Right kidney (tissue), 1 donor: ENCODE data around the gene MKNK2.

Experiments
- DNase-seq: peaks from one replicate; pipeline ENCODE4 v3.0.0-alpha.2; 2016

Gene MKNK2

DNA sequence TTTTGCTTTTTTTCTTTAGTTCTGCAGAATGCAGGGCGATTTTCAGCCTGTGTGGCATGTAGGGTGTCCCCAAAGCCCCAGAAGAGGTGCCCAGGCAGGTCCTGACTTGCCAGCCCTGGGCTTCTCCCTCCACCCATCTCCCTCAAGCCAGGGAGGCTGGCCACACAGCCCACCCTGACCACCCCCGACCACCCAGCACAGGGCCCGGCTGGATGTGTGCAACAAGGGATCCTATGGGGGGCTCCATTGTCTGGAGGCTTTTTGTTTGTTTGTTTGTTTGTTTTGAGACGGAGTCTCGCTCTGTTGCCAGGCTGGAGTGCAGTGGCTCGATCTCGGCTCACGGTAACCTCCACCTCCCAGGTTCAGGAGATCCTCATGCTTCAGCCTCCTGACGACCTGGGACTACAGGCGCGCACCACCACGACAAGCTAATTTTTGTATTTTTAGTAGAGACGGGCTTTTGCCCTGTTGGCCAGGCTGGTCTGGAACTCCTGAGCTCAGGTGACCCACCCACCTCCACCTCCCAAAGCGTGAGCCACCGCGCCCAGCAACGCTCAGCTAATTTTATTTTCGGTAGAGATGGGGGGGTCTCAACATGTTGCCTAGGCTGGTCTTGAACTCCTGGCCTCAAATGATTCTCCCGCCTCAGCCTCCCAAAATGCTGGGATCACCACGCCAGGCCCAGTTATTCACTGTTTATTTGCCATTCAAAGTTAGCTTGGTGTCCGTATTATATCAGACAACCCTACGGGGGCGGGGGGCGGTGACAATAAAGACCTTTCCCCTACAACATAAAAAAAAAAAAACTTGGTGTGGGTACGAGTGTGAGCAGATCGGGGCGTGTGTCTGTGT lies 7.8 kb upstream of the MKNK2 start:
- no peak for DNase-seq

DNA sequence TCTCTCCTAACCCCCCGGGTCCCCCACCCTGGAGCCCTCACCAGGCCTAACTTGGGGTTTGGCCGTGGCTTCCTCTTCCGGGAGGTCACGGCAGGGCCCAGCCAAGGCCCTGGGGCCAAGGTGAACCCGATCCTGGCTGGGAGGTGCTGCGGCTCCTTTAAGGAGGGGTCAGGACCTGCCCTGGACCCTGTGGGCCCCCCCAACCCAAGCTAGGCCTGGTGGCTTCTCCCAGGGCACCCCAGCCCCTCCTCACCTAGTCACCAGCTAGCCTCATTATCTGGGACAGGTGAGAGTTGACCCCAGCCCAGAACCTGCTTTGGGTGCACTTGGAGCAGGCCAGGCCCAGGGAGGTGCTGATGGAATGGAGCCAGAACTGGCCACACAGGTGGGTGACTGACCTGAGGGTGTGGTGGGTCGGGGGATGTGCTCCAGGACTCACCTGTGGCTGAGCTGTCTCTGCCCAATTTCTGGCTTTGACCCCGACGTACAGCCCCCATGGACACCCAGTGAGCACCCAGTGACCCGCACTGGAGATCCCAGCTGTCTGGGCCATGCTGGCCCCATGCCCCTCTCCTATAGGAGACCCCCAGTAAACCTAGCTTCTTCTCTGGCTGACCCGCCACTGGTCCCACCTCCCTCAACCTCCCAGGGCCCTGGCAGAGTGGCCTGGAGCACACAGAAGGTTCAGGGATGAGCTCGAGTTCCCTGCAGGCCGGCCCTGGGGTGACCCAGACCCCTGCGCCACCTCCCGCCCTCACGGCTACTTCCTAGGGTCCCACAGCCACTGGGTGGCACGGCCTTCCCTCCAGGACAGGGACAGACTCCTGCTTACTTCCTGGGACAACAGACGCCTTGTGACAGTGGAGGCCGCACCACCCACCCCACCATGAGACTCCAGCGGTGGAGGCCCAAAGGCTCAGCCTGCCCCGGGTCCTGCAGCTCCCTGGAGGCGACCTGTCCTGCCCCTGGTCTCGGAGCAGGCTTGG lies 6.7 kb upstream of the MKNK2 start:
- no peak for DNase-seq

DNA sequence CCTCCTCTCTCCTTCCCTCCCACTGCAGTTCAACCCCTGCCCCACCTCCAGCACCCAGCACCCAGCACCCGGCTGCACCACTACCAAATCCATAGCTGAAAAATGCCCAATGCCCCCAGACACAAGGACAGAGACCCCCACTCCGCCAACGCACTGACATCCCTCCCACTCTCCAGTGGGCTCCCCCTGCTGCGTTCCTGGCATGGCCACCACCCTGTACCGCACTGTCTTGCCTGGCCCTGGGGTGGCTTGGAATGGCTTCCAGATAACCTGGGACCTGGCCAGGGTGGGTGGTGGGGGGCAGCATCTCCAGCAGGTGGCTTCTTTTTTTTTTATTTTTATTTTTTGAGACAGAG lies 5.8 kb upstream of the MKNK2 start:
- DNase-seq: no peak

DNA sequence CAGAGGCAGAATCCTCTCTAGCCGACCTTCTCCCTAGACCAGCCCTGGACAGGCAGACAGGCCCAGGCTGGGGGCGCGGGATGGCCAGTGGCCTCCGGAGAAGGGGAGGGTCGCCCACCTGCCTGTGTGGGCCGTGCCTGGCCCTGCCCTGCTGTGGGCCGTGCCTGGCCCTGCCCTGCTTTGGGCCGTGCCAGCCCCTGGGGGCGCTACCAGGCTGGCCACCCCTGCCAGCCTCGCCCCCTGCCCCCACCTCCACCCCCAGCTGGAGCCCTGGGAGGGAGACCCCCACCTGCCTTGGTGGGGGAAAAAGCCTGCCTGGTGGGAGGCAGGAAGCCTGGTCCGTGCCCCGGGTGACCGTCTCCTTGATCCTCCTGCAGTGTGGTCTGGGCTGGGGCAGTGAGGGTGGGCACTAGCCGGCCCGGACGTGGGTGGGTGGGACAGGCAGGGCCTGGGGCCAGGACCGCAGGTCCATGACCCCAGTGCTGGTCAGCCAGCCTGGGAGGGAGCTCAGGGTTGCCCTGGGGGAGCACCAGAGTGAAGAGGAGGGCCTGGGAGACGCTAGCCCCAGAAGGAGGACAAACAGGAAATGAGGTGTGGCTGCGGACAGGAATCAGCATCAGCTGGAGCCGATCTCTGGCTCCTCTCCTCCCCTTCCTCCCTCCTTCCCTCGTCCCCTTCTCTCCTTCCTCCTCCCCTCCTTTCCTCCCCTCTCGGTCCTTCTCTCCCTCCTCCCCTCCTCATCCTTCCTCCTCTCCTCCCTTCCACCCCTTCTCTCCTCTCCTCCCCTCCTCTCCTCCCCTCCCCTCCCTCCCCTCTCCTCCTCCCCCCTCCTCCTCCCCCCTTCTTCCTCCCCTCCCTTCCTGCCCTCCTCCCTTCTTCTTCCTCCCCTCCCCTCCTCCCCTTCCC lies 5.1 kb upstream of the MKNK2 start:
- DNase-seq: no peak

DNA sequence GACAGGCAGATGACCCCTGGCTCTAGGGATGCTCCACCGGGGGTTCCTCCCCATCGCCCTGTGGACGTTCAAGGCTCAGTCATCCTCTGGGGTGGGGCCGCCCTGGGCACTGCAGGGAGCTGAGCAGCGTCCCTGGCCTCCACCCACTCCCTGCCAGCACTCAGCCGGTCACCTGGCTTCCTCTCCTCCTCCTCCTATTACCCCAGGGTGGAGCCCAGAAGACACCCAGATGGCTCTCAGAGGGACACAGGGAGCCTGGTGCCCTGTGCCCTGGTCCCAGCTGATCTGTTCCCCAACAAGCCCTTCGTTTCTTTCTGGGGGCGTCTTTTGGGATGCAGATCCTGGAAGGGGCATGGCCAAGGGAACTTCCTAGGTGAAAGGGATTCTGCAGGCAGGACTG lies 3.7 kb upstream of the MKNK2 start:
- no peak for DNase-seq

DNA sequence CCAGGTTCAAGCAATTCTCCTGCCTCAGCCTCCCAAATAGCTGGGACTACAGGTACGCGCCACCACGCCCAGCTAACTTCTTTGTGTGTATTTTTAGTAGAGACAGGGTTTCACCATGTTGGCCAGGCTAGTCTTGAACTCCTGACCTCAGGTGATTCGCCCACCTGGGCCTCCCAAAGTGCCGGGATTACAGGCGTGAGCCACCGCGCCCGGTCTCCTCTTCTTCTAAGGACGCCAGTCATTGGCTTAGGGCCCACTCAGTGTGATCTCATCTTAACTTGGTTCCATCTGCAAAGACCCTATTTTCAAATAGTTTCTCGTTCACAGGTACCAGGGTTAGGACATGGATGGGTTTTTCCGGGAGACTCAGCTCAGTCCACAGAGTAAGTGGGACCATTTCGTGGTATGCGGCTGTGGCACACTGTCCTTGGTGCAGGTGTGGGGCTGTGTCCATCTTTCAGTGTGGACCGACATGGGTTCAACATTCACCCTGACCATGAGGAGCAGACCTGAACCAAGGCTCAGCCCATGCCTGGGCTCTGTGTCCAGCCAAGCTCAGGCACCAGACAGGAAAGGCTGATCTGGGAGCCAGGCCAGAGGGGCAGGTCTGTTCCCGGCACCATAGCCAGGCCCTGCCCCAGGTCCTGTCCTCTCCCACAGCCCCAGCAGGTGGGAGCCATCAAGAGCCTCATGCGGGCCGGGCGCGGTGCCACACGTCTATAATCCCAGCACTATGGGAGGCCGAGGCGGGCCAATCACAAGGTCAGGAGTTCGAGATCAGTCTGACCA lies 2.8 kb upstream of the MKNK2 start:
- no peak for DNase-seq

DNA sequence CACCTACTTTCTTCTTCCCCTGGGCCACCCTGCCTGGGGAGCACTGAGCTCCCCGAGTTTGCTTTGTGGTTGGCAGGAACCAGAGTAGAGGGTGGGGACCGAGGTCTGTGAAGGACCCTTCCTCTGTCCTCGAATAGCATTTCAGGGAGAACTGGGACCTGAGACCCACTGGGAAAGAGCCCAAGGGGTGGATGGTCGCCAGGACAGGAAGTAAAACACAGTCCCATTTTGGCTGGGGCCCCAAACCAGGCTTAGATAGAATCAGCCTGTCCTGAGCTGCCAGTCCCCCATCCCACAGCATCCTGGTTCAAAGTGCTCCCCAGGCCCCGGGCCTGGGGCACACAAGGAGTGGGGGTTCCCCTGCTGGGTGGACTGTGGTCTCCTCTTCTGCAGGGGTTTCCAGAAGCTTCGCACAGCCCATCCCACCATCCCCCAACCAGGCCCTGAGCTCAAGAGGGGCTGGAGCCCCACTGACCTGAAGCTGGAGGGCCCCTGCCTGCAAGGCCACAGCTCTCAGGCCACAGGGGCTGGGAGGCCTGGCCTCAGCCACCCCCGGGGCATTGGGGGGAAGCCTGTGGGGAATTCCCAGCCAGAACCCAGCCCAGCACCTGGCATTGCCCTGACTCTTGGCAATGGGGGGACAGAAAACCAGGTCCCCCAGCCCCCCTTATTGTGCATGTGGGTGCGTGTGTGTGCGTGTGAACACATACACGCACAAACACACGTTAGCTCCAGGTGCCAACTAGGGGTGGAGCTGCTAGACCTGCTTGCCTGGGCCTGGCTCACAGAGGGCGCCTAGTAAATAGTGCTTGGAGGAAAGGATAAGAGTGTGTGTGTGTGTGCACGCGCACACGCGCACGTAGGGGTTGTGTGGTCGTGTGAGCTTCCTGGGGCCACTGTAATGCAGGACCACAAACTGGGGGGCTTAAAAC lies 995 bp upstream of the MKNK2 start:
- no peak for DNase-seq

DNA sequence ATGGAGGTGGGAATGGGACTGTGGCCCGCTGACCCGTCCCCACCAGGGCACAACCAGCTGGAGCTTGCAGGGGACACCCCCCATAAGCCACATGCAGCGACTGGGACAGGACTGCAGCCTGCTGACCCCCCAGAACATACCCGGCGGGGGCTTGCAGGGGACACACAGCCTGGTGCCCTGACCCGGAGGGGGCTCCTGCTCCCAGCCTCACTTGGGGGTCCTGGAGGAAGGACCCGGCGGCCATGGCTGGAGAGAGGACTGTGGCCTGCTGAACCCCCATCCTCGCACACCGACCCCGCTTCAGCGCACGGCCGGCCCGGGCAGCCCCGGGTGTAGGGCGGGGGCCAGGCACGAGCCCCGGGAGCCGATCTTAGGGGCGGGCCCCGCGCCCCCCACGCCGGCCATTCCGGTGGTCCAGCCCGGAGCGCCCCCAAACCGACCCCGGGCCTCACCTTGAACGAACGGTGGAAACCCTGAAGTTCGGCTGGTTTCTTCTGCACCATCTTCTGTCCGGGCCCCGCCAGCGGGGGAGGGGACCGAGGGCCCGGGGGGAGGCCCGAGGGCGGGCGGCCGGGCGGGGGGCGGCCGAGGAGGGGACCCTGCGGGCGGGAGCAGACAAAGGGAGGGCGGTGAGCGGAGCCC lies 574 bp downstream of the MKNK2 start:
- peak; percentile 70 for DNase-seq

DNA sequence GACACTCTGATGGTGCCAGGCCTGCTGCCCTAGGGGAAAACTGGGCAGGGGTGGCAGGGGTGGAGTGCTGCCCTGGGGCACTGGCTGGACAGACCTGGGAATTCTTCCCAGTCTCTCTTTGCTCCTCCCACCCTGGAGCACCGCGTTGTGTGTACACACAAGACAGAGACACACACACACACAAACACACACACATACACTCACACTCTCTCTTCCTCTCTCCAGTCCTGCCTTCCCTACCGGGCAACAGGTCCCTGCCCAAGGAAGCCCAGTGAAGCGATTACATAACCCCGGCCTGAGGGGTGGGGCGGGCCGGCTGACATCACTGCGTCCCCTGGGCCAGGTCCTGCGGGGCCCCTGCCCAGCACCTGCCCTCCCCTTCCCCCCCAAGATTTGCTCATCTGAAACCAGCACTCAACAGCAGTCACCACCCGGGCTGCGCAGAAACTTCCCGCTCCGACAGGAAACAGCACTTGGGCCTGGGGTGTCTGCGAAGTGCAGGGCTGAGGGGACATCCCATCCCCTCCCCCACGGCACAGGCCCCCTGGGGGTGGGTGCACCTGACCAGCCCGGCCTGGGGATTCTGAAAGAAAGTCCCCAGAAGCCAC lies 1.2 kb downstream of the MKNK2 start:
- DNase-seq: peak; percentile 77

DNA sequence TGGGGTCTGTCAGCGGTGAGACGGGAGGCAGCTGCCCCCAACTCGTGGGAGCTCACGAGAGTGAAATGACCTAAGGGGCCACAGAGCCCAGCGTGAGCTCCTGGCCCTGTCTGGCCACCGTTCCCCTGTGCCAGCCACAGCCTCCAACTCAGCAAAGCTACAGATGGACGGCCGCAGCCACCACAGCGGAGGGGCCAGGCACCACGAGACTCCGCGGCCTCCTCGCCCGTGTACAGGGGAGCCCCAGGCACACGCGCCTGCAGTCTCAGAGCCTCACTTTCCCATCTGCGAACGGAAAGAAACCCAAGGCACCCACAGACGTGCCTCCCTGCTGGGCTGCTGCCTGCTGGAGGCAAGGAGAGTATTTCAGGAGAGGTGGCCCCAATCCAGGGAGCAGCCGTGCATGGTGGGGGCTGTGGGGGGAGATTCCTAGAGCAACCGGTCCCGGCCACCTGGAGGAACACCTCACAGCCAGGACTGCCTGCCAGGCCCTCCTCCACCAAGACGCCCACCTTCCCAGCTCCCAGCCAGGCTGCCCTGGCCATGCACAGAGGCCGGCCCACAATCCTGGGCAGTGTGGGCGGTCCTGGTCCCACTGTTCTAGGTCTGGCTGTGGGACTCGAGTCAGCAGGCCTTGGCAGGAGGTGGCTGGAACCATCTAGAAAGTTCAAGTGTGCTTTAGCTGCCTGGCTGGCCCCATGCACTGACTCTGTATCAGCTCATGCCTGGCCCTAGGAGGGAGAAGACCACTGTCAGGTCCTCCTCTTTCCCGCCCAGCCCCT lies 1.9 kb downstream of the MKNK2 start:
- DNase-seq: no peak

DNA sequence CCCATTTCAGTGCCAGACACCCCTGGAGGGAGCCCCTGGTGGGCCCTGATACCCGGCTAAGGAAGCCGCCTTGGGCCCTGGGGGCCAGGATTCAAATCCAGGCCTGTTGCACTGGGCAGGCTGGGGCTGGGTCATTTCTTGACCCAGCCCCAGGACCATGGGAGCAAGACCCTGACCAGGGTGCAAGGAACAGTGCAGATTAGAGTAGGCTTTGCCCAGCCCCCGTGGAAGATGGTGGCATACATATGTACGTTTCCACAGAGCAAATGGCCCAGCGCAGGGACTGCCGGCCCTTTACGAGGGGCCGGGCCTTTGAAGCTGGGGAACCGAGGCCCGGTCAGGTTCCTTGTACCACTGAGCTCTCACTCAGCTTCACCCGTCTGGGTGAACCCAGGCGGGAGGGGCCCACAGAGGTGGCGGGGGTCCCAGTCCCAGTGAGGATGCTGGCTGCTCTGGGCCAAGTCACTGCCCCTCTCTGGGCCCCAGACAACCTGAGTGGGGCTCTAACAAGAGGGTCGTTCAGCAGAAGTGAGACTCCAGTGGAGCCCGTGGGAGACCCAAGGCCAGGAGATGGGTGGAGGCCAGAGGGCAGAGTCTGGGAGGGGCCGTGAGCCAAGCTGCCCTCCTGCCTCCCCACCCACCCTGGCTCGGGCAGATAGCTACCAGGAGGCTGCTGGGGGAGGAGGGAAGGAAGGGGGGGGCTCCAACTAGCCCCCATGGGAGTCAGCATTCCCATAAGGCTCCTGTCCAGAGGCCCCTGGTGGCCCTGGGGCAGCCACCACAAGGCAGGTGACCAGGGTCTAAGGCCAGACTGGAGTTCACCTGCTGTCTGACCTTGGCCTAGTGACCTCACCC lies 2.7 kb downstream of the MKNK2 start:
- DNase-seq: no peak

DNA sequence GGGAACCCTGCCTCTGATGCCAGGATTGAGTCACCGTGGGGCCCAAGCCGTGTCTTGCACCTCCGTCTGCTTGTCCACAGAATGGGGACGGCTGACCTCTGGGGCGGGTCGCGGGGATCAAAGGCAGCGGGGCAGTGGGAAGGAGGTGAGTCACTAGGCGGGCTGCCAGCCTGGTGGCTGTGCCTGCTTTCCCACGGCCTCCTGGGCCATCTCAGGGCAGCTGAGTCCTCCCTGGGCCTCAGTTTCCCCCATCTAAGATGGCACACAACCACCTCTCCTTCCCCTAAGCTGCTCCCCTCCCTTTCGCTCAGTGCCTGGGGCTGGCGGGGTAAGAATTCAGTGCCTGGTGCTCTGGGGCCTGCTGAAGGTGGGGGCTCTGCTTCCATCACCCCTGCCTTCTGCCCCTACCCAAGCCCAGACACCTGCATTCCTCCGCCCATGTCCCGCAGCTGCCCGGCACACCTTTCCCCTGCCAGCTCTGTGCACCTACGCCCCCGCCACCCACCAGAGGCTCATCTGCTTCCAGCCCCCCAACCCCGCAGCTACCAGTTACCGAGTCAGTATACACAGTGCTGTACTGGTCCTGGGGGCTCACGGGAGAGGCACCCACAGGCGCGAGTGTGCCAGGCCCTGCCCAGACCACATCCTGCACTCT lies 3.5 kb downstream of the MKNK2 start:
- DNase-seq: no peak

DNA sequence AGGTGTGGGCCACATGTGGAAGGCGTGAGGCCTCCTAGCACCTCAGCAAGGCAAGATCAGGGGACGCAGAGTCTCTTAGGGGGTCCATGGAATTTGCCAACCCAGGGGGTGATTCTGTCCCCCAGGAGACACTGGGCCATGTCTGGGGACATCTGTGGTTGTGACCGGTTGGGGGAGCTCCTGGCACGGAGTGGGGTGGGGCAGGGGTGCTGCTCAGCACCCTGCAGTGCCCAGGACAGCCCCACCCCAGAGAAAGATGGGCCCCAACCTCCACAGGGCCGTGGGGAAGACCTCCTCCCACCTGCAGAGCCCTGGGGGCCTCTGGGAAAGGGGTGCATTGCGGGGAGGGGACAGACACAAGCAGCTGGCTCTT lies 4.0 kb downstream of the MKNK2 start:
- DNase-seq: no peak

DNA sequence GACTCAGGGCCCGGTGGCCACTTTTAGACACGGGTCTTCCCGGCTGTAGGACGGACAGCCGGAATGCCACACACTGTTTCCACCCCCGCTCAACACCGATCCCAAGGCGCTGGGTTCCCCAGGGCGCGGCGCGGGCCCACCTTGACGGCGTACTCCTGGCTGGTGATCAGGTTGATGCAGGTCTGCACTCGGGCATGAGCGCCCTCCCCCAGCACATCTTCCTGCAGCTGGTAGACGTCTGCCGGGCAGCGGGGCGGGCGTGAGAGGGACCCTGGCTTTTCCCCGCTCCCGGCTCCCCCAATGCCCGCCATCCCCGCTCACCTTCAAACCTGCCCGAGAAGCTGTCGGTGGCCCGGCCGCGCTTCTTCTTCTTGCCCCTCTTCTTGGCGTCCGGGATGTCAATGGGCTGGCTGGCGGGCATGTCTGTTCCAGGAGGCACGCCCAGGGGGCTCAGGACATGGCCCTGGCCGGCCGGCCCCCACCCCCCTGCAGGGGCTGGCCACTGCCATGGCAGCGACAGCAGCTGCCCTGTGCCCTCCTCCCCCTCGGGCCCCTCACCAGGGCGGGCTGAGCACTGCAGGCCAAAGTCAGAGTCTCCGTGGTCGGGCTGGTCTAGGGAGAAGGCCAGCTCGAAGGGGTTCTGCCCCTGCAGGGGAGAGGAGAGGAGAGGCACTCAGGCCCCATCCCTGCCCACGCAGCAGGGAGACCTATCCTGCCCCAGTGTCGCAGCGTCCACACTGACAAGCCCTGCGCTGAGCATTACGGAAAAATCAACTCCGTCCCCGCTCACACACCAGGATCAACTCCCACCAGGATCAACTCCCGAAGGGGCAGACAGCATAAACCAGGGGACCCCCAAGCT lies 4.8 kb downstream of the MKNK2 start:
- no peak for DNase-seq

DNA sequence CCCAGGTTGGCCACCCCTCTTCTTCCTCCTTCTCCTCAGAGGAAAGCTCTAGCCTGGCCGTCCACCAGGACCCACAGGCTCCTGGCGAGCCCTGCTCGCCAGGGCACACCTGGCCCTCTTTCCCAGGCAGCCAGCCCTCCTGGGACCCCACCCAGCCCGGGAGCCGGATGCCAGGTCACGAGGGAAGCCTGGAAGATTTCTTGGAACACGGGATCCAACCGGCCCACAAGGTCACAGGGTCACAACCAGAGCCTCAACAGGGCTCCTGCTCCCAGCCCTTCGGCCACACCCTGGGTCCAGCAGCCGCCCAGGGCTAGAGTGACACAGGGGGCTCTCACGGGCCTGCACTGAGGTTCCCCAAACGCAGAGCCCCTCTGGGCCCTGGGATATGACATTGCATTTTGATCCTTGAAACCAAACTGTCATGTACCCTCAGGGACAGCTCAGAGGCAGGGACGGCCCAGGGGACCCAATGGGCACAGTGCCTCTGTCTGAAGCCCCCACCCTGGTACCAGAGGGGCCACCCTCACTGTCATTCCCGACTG lies 5.5 kb downstream of the MKNK2 start:
- no peak for DNase-seq
